ENCODE measurements around the gene C20orf204. TPM values are rescaled to one million over a fixed set of nuclear protein-coding genes. Genes with fewer than 3 reads are reported as not detected.

C20orf204 gene
- total RNA-seq, 4 donors from 2014 or later: 0.17 to 1.6 (median 0.32) TPM

- no peak for DNase-seq (ENCODE audit: extremely low spot score)
- Histone ChIP-seq H3K4me1 (no peaks in the 10 kb centered on the region), H3K36me3 (peaks cover 98 to 100% (median 99%) of the 10 kb centered on the region in 4 donors), H3K9me3 (no peaks in the 10 kb centered on the region), H3K27me3 (no peaks in the 10 kb centered on the region), H3K4me3 (no peak overlapping the region), H3K27ac (replicated peaks in 1 of 4) (no peak overlapping the region)
- WGBS: 99% methylated on average over 8 of the region's 17 CpGs
- intact Hi-C loops (cut with DNase I): no loop called here
- TF ChIP-seq EP300 (IDR thresholded peaks at IDR 0.05): no peak
- TF ChIP-seq POLR2A (IDR thresholded peaks at IDR 0.05; ENCODE audit: low read depth): no peak
- no peak for TF ChIP-seq POLR2AphosphoS5 (IDR thresholded peaks at IDR 0.05)
These were observed 13.2 kb upstream of the C20orf204 start for GRCh38 chr20:64022671-64023360.

- peaks cover 98 to 100% (median 99%) of the 10 kb centered on the region in 4 donors for H3K36me3 ChIP-seq
- intact Hi-C loops (cut with DNase I): no loop called here
- H3K4me3 ChIP-seq: no peak overlapping the region
- H3K27me3 ChIP-seq: no peaks in the 10 kb centered on the region
- no peaks in the 10 kb centered on the region for H3K4me1 ChIP-seq
- H3K27ac ChIP-seq (replicated peaks in 1 of 4): no peak overlapping the region
- 84% methylated on average over 15 of the region's 15 CpGs for WGBS
- H3K9me3 ChIP-seq: no peaks in the 10 kb centered on the region
- TF ChIP-seq CTCF (IDR thresholded peaks at IDR 0.05): no peak
- no peak for TF ChIP-seq POLR2AphosphoS5 (IDR thresholded peaks at IDR 0.05)
- no peak for TF ChIP-seq EP300 (IDR thresholded peaks at IDR 0.05)
- no peak for TF ChIP-seq POLR2A (IDR thresholded peaks at IDR 0.05; ENCODE audit: low read depth)
- DNase-seq (ENCODE audit: extremely low spot score): no peak
These were observed 12.4 kb upstream of the C20orf204 start for GRCh38 chr20:64023361-64024140.

GRCh38 chr20:64024141-64024990 is 11.6 kb upstream of the C20orf204 start:
- no peaks in the 10 kb centered on the region for H3K9me3 ChIP-seq
- peaks cover 98 to 100% (median 99%) of the 10 kb centered on the region in 4 donors for H3K36me3 ChIP-seq
- TF ChIP-seq EP300 (IDR thresholded peaks at IDR 0.05) (no peak), CTCF (IDR thresholded peaks at IDR 0.05) (no peak), POLR2AphosphoS5 (IDR thresholded peaks at IDR 0.05) (no peak), POLR2A (IDR thresholded peaks at IDR 0.05; ENCODE audit: low read depth) (no peak)
- no peak for DNase-seq (ENCODE audit: extremely low spot score)
- H3K27ac ChIP-seq (replicated peaks in 1 of 4): no peak overlapping the region
- H3K4me3 ChIP-seq: no peak overlapping the region
- no peaks in the 10 kb centered on the region for H3K4me1 ChIP-seq
- intact Hi-C loops (cut with DNase I): no loop called here
- WGBS: 84% methylated on average over 15 of the region's 17 CpGs
- no peaks in the 10 kb centered on the region for H3K27me3 ChIP-seq

- intact Hi-C loops (cut with DNase I): no loop called here
- peaks cover 98 to 100% (median 99%) of the 10 kb centered on the region in 4 donors for H3K36me3 ChIP-seq
These were observed 10.7 kb upstream of the C20orf204 start for GRCh38 chr20:64025101-64025825.

More at GRCh38 chr20:64025101-64025825, 10.7 kb upstream of the C20orf204 start:
- no peak overlapping the region for H3K4me3 ChIP-seq
- H3K27me3 ChIP-seq: no peaks in the 10 kb centered on the region
- no peak for TF ChIP-seq EP300 (IDR thresholded peaks at IDR 0.05)
- no peak for TF ChIP-seq CTCF (IDR thresholded peaks at IDR 0.05)
- no peak for TF ChIP-seq POLR2A (IDR thresholded peaks at IDR 0.05; ENCODE audit: low read depth)
- TF ChIP-seq POLR2AphosphoS5 (IDR thresholded peaks at IDR 0.05): no peak
- no peak overlapping the region for H3K27ac ChIP-seq (replicated peaks in 1 of 4)
- no peaks in the 10 kb centered on the region for H3K4me1 ChIP-seq
- no peaks in the 10 kb centered on the region for H3K9me3 ChIP-seq
- DNase-seq (ENCODE audit: extremely low spot score): no peak
- 91% methylated on average over 17 of the region's 18 CpGs for WGBS

Data from esophagus muscularis mucosa (tissue), 4 donors.